Measurements from ENCODE around the gene RFPL2.
"Not testable (repeated sequence)": the region's sequence is repeated elsewhere in the genome, so short reads cannot be mapped to it uniquely, and the experiment has no call there.

Gene RFPL2

DNA sequence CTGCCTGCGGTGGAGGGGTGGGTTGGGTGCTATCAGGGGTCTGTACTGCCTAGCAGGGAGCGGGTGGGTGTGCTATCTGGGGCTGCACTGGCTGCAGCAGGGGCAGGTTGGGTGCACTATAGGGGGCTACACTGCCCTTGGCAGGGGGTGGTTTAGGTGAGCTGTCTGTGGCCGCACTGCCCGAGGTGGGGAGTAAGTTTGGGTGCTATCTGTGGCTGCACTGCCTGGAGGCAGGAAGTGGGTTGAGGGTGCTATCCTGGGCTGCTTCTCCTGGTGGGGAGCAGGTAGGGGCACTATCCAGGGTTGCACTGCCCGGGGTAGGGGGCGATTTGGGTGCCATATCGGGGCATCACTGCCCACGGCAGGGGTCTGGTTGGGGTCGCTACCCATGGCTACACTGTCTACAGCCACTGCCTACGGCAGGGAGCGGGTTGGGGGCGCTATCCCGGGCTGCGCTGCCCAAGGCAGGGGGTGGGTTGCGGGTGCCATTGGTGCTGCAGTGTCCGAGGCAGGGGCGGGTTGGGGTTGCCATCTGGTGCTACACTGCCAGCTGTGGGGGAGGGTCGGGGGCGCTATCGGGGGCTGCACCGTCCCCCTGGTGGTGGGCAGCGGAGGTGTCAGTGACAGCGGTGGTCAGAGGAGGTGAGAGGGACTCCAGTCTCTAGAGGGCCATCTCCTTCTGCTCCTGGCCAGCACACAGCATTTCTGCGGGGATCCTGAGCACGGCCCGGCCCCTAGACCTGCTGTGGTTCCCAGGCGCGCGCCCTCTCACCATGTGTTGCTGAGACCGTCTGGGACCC lies 1.3 kb upstream of the RFPL2 start:
- no peak for DNase-seq

DNA sequence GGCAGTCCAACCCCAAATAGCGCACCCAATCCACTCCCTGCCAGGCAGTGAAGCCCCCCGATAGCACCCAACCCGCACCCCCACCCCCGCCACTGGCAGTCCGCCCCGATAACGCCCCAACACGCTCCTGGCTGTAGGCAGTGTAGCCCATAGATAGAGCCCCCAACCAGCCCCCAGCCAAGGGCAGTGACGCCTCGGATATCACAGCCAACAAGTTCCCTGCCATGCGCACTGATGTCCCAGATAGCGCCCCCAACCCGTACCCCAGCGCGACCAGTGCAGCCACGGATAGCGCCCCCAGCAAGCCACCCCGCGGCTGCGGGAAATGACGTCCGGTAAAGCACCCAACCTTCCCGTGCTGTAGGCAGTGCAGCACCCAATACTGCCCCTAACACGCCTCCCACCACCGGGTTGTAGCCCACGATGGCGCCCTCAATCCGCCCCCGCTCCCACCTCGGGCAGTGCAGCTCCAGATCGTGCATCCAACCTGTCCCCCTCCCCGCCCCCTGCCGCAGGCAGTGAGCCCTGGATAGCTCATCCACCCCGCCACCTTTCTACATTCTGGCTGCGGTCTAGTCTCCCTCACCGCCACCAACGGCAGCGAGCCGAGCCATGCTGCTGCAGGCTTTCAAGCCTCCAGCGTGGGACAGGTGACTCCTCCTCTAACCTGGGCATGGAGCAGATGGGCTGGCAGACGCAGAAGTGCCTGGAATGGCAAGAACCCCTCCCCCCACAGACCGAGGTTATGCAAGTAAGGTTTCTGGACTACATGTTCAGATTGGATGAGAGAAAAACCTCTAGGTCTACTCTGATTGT lies 625 bp downstream of the RFPL2 start:
- DNase-seq = no peak

DNA sequence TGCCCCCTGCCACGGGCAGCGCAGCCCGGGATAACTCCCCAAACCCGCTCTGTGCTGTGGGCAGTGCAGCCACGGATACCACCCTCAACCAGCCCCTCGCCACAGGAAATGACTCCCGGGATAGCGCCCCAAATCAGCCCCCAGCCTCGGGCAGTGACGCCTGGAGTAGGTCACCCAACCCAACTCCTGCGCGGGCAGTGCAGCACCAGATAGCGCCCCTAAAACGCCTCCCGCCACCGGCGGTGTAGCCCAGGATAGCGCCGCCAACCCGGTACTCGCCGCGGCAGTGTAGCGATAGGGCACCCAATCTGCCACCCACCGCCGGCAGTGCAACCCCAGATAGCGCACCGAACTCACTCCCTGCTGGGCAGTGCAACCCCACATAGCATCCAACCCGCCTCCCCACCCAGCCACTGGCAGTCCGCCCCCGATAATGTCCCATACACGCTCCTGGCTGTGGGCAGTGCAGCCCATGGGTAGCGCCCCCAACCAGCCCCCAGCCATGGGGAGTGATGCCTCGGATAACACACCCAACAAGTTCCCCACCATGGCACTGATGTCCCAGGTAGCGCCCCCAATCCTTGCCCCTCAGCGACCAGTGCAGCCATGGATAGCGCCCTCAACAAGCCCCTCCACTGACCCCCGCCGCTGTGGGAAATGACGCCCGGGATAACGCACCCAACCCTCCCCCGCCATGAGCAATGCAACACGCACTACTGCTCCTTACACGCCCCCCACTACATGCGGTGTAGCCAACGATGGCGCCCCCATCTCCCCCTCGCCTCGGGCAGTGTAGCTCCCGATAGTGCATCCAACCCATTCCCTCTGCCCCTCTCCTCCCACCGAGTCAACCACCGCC lies 1.5 kb downstream of the RFPL2 start:
- DNase-seq = no peak

DNA sequence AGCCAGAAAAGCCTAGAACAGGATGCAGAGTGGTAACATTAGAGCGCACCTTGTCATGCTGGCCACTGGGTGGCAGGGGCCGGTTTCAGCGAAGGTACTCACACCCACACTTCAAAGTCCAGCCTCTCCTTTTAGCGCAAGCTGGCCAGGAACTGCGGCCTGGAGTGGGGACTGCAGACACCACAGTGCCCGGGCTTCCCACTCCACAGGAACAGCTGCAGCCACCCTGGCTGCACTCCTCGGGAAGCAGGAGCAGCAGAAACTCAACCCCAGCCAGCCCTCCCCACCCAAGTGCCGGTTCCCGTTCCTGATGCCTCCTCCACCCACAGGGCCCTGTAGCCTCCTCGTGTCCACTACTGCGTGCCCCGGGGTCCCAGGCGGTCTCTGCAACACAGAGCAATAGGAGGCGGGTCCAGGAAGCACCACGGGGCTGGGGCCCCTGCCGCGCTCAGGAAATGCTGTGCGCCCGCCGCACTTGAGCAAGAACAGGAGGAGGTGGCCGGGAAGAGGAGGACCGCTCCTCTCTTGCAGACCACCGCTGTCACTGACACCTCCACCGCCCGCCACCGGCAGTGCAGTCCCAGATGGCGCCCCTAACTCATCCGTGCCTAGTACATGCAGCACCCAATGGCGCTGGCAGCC lies 2.2 kb downstream of the RFPL2 start:
- peak; percentile 36 to 63 for DNase-seq

DNA sequence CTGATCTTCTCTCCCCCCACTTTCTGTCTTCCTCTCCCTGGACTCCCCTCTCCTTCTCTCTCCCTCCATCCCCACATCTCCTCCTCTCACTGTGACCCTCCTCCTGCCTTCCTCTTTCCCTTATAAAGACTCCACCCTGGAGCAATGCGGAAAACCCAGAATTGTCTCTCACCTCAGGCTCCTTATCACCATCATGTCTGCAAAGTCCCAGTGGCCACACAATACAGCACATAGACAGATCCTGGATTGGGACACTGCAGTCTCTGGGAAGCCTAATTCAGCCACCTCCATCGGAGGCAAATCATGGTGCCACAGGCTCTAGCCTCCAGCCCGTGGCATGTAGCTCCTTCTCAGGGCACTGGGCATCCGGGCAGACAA lies 2.7 kb downstream of the RFPL2 start:
- no peak for DNase-seq

DNA sequence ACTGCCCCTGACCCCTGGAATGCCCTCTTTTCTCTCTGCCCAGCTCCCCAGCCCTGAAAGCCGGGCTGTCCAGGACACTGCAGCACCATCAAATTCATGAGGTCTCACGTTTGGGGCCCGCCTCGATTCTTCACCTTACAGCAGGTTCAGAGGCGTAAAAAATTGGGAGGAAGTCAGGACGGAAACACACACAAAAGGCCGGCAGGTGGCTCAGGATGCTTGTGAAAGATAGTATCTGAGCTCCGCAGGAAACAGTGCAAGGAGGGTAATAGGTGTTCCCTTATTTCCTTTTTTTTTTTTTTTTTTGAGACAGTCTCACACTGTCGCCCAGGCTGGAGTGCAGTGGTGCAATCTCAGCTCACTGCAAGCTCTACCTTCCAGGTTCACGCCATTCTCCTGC lies 4.1 kb downstream of the RFPL2 start:
- no peak for DNase-seq

DNA sequence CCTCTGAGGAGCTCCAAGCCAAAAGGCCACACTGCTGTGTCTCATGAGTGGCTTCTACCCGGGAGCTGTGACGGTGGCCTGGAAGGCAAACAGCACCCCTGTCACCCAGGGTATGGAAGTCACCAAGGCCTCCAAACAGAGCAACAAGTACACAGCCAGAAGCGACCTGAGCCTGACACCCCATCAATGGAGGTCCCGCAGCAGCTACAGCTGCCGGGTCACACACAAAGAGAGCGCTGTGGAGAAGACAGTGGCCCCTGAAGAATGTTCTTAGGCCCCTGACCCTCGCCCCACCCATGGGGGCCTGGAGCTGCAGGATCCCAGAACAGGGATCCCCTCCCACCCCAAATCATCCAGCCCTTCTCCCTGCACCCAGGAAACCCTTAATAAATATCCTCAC lies 4.9 kb downstream of the RFPL2 start:
- DNase-seq = no peak

DNA sequence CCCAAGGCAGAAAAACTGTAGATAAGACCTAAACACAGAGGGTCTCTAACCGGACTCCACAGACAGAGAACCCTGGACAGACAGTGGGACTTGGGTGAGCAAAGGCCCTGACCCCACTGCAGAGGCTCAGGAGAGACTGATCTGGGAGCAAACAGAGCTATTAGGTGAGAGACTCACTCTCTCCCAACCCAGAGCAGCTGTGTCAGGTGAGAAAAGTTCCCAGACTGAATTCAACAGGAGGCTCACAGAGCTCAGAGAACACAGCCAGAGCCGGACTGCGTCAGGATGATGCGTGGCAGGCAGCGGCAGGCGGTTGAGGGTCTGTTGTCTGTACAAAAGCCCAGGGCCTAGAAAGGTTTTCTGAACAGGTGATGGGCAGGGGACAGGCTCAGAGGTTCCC lies 5.5 kb downstream of the RFPL2 start:
- DNase-seq = no peak

DNA sequence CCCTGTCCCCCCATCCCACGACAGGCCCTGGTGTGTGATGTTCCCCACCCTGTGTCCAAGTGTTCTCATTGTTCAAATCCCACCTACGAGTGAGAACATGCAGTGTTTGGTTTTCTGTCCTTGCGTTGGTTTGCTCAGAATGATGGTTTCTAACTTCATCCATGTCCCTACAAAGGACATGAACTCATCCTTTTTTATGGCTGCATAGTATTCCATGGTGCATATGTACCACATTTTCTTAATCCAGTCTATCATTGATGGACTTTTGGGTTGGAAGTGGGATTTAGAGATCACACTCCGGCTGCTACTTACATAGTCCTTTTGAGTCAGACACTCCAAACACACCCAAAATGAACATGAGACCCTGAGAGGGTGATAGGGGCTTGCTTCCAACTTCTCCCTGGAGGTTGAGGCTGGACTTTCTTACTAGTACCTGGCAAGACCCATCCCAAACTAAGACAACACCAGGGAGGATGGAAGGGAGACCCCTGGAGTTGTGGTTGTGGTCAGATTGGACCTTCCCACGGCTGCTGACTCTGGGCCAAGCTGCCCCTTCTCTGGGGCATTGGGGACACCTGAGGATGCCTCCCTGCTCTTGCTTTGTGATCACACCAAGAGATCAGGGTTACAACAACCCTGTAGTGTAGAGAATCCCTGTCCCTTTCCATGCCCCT lies 7.2 kb downstream of the RFPL2 start:
- not testable (repeated sequence) for DNase-seq

DNA sequence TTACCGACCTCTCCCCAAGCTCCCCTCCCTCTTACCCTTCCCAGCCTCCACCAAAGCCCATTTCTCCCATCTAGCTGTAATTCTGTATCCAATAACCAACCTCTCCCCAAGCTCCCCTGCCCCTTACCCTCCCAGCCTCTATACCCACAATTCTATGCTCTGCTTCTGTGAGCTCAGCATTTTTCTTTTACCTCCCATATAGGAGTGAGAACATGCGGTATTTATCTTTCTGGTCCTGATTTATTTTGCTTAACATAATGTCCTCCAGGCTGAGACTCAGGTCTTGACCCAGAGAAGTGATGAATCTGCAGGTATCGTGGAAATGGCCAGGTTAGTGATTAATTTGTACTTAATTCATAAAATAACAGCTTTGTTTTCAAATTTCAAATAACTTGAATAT lies 9.0 kb downstream of the RFPL2 start:
- not testable (repeated sequence) for DNase-seq

DNA sequence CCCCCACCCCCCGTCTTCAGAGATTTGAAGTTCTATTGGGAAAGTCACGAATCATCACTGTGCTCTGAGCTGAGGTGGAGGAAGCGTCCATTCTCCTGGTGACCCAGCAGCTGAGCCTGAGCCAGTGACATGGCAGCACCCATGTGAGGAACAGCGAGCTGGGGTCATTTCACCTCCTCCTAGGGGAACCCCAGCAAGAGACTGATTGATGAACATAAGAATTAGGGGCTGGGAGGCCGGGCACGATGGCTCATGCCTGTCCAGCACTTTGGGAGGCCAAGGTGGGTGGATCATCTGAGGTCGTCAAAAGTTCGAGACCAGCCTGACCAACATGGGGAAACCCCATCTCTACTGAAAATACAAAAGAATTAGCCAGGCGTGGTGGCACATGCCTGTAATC lies 11.5 kb downstream of the RFPL2 start:
- DNase-seq = not testable (repeated sequence)

DNA sequence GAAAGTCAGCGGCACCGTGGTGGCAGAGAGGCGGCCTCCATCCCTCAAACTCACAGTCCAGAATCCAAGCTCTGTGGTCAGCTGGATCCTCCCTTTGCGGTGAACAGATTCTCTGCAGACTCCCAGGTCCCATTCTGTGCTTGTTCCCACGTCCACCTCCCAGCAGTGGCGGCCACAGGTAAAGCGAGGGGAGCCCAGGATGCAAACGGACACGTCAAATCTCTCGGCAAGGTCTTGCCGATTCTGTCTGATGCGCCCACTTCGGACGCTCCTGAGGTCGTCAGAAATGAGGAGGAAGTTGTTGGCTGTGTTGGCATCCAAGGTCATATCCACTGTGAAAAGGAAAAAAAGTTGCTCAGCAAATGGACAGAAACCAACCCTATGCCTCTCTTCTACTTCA lies 13.9 kb downstream of the RFPL2 start:
- DNase-seq = not testable (repeated sequence)

DNA sequence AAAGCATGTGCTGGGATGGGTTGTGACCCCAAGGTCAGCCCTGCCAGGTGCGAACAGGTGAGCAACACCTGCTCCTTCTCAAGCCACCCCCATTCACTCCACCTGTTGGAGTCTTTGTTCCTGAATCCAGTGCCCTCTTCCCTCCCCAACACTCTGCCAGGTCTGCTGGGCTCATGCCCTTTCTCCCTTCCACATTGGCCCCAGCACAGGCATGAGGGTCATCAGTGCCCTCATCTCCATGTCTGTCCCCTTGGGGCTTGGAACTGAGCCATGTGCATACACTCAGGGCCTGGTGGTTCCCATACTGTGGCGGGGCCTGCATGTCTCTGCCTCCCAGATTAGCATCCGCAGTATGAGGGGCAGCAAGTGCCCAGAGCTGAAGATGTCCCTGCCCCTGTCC lies 19.1 kb downstream of the RFPL2 start:
- DNase-seq = no peak

DNA sequence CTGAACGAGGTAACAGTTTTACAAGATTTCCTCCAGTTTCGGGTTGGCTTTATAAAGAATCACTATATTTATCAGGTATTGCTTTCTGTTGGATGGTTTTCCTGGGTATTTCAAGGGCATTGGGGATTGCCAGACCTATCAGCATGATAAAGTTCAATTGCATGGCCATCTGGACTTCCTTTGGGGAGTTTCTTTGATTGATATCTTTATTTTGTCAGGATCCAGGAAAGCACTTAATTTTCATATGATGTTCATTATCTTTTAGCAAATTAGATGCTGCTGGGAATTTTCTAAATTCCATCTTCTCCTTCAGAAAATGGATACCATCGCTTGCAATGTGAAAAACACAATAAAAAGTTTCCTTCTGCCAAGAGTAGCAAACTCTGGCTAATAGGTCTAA lies 21.2 kb downstream of the RFPL2 start:
- DNase-seq = no peak

DNA sequence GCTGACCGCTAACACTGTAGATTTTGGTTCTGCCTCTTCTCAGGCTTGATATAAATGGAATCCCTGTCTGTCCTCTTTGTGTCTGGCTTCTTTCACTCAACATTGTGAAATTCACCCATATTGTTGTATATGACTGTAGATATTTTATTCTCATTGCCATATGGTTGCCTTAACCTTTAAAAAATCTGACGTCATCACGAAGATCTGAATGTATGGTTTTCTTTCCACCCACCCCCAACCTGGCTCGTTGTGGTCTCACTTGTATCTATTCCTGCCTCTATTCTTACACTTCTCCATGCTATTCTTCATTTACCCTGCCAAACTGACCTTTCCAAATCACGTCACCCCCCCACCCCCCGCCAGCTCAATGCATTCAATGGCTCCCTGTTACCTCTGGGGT lies 23.8 kb downstream of the RFPL2 start:
- no peak for DNase-seq

DNA sequence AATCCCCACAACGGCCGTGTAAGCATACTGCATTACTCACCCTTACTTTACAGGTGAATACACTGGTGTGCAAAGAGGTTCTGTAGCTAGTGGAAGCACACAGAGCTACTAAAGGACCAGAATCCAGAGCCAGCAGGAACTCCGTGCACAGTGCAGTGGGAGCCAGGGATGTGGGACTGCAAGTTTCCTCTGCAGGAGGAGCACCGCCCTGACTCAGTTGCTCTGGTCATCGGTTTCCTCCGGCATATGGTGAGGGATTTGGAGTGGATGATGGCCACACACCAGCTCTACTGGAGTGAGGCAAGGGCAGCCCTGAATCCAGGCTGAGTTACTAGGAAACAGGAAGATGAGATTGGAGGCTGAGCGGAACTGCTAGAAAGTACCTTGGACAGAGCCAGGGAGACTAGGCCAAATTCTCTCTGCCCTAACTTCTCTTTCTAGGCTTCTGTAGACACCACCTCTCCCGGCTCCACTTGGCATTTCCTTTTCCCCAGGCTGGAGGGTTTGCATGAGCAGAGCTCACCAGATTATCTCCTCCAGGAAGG lies 27.6 kb downstream of the RFPL2 start:
- DNase-seq = peak in 1 of 2 donors; percentile 21

DNA sequence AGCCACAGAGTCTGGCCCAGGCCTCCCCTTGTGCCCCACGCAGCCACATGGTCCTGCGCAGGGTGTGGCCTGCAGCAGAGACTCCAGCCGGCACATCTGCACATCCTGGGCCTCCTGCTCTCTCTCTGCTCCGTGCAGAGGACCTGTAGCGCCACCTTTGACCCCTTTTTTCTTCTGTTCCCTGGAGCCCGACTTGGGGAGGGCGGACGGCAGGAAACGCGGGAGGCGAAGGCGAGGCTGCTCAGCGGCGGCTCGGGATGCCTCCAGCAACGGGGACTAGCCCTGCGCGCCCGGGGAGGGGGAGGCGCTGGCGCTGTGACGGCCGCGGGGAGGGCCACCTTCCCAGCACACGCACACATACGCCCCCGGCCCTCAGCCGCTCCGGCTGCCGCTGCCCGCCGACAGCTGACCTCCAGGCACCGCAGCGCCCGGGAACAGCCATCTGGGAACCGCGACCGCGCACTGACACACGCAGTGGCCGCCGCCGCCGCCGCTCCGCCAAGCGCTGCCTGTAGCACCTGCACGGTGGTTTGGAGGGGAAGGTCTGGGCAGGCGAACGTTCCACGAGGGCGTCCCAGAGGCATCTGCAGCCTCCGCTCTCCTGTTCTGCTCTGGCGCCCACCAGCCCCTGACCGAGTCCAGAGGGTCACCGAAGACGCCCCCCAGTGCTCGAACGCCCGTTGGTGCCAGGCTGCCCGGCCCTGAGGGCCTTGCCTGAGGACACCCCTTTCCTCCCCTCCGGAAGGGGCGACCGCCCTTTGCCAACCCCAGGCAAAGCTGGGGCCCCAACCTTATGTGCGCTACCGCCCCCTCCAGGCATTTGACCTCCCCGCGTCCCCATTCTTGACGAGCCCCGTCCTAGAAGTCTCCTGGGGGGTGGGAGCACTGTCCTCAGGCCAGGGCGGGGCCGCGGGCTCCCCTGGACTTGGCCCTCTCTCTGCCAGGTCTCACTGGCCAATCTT lies 28.9 kb downstream of the RFPL2 start:
- no peak for DNase-seq

DNA sequence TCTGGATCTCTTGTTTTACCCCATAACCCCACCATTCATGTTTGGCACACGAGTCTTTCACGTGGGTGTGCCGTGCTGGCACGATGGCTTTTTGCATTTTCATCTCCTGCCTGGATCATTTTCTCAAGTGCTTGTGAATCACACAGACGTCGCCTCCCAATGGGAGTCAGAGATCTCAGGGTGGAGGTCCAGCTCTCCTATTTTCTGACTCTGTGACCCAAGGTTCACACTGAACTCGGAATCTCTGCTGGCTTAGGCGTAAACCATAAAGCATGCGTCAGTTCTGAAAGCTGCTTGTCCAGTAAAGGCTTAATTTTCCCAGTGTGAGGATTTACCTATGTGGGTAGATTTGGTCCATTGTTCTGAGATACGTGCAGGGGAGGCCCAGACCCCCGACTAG lies 29.8 kb downstream of the RFPL2 start:
- DNase-seq = no peak

DNA sequence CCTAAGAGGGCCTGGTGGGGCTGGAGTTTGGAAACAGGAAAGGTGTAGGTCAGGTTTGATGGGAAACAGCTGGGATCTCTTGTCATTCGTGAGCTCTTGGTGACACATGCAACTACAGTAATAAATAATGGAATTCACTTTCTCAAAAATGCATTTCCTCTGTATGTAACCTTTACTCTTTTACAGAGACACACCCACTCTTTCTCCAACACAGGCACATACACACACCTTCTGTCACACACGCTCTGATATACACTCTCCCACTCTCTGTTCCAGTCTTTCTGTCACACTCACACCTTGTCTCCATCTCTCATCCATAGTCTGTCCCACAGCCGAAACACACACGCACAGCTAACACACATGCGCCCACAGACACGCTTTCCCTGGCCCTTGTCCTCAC lies 39.2 kb downstream of the RFPL2 start:
- DNase-seq = no peak

DNA sequence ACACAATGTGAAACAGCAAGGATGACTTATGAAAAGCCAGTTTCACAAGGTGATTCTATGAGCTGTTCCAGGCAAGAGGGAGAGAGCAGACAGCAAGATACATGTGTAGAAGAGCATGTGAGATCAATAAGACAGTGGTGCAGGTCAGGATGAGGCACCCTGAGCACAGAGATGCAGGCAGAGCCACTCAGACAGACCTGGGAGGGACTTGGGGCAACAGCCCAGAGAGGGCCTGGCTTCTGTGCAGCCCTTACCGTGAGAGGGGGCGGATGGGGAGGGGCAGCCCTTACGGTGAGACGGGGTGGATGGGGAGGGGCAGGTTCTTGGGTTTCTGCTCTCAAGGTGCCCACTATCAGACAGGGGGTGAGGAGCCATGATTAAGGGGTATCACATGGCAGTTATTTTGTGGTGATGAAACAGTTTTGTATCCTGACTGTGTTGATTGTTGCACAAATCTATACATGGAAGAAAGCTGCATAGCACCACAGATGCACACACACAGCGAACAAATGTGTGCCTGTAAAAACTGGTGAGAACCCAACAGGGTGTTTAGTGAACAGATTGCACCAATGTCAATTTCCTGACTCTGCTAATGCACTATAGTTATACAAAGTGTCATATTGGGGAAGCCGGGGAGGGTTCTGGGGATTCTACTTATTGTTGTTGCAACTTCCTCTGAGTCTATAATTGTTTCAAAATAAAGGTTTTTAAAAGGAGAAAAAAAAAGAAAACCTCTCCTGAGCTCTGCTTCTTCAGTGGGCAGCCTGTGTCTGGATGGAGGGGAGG lies 40.6 kb downstream of the RFPL2 start:
- peak; percentile 76 to 85 for DNase-seq

Data from inflammatory macrophage (primary cell).